Progenitor cell of endocrine pancreas (in vitro differentiated cells): Measurements from ENCODE around the gene ABL2. TPM values are rescaled to one million over a fixed set of nuclear protein-coding genes. Genes with fewer than 3 reads are reported as not detected.
"Not testable (repeated sequence)": the region's sequence is repeated elsewhere in the genome, so short reads cannot be mapped to it uniquely, and the experiment has no call there.

ENCODE experiments used
- DNase-seq: peaks from one replicate; pipeline ENCODE4 v3.0.0; 2021; ENCODE audit warnings: low spot score; ENCODE audit not compliant: unreplicated experiment
- H3K27ac Mint-ChIP-seq: 2 replicates; pipeline ENCODE4 v1.8.0; 2021; ENCODE audit warnings: mild to moderate bottlenecking, moderate library complexity, mixed read lengths
- H3K27me3 Mint-ChIP-seq: 2 replicates; pipeline ENCODE4 v1.8.0; 2021; ENCODE audit warnings: mixed read lengths
- H3K36me3 Mint-ChIP-seq: 2 replicates; pipeline ENCODE4 v1.8.0; 2022; ENCODE audit warnings: mixed read lengths; ENCODE audit not compliant: insufficient read depth
- H3K4me1 Mint-ChIP-seq: 2 replicates; pipeline ENCODE4 v1.8.0; 2021; ENCODE audit warnings: low read depth, mixed read lengths
- H3K4me3 Mint-ChIP-seq: 2 replicates; pipeline ENCODE4 v1.8.0; 2021; ENCODE audit warnings: low read depth, mild to moderate bottlenecking, moderate library complexity, mixed read lengths
- H3K9me3 Mint-ChIP-seq: 2 replicates; pipeline ENCODE4 v1.8.0; 2021; ENCODE audit warnings: low read depth, mixed read lengths
- total RNA-seq: library from RNA; stranded (reverse); gene quantifications from 2 replicates; pipeline ENCODE4 v1.2.1, GENCODE V29; 2021
- TF ChIP-seq, protein P1 (sequence below): fragments of 200-600 bp; sonication (generic); IDR thresholded peaks from one replicate; pipeline ENCODE4 v1.5.0; 2021; ENCODE audit warnings: antibody characterized with exemption, mild to moderate bottlenecking; ENCODE audit not compliant: unreplicated experiment

The ABL2 gene
- total RNA-seq, 1 donor from 2014 or later, result 23.7 TPM

DNA sequence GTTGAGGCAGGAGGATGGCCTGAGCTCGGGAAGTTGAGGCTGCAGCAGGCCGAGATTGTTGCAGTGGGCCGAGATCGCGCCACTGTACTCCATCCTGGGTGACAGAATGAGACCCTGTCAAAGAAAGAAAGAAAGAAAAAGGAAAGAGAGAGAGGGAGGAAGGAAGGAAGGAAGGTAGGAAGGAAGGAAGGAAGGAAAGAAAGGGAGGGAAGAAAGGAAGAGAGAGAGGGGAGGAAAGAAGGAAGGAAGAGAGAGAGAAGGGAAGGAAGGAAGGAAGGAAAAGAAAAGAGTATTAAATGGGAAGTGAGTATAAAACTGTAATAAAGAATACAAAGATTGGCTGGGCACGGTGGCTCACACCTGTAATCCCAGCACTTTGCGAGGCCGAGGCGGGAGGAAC, 18.4 kb upstream of the ABL2 start:
- H3K36me3 Mint-ChIP-seq, result no peaks in the 10 kb centered on the region
- no peak for DNase-seq
- TF ChIP-seq, protein P1, sequence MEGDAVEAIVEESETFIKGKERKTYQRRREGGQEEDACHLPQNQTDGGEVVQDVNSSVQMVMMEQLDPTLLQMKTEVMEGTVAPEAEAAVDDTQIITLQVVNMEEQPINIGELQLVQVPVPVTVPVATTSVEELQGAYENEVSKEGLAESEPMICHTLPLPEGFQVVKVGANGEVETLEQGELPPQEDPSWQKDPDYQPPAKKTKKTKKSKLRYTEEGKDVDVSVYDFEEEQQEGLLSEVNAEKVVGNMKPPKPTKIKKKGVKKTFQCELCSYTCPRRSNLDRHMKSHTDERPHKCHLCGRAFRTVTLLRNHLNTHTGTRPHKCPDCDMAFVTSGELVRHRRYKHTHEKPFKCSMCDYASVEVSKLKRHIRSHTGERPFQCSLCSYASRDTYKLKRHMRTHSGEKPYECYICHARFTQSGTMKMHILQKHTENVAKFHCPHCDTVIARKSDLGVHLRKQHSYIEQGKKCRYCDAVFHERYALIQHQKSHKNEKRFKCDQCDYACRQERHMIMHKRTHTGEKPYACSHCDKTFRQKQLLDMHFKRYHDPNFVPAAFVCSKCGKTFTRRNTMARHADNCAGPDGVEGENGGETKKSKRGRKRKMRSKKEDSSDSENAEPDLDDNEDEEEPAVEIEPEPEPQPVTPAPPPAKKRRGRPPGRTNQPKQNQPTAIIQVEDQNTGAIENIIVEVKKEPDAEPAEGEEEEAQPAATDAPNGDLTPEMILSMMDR, result no peak
- no peak overlapping the region for H3K27ac Mint-ChIP-seq
- H3K27me3 Mint-ChIP-seq, result no peaks in the 10 kb centered on the region
- H3K4me3 Mint-ChIP-seq, result no peak overlapping the region
- H3K9me3 Mint-ChIP-seq, result no peaks in the 10 kb centered on the region
- H3K4me1 Mint-ChIP-seq, result no peaks in the 10 kb centered on the region

DNA sequence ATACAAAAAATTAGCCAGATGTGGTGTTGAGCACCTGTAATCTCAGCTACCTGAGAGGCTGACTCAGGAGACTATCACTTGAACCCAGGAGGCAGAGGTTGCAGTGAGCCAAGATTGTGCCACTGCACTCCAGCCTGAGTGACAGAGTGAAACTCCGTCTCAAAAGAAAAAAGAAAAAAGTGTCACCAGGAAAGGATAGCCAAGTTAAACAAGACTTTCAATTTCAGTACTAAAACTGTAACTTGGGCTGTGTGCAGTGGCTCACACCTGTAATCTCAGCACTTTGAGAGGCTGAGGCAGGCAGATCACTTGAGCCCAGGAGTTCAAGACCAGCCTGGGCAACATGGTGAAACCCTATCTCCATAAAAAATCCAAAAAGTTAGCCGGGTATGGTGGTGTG, 15.9 kb upstream of the ABL2 start:
- H3K9me3 Mint-ChIP-seq, H3K27me3 Mint-ChIP-seq, DNase-seq, H3K4me3 Mint-ChIP-seq, H3K27ac Mint-ChIP-seq, H3K36me3 Mint-ChIP-seq, H3K4me1 Mint-ChIP-seq: not testable (repeated sequence)

DNA sequence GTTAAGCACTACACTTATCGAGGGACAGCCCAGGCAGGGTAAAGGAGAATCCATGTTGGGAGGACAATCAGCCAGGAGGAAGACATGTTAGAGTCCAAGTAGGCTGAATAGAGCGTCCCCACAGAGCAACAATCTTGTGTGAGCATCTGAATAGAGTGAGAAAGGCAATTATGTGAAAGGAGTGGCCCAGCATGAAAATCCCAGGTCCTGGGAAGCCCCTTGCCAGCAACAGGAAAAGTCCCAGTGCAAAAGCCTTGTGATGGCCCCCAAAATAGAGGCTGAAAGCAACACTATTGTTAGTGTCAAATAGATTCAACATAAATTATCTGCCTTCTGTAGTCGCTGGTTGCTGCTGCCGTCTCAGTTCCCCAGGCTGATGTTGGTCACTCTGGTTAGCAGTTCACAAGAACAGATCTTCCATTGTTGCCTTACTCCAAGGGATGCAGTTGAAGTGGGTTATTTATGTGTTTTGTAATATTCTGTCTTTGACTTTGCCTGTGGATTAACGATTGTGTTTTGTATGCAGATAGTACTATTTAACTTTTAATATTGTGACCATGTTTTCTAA, 12.1 kb upstream of the ABL2 start:
- Mint-ChIP-seq H3K4me3 (no peak overlapping the region), H3K36me3 (no peaks in the 10 kb centered on the region), H3K27ac (no peak overlapping the region), H3K4me1 (no peaks in the 10 kb centered on the region), H3K27me3 (no peaks in the 10 kb centered on the region), H3K9me3 (no peaks in the 10 kb centered on the region)
- TF ChIP-seq, protein P1, result no peak
- DNase-seq, result no peak

DNA sequence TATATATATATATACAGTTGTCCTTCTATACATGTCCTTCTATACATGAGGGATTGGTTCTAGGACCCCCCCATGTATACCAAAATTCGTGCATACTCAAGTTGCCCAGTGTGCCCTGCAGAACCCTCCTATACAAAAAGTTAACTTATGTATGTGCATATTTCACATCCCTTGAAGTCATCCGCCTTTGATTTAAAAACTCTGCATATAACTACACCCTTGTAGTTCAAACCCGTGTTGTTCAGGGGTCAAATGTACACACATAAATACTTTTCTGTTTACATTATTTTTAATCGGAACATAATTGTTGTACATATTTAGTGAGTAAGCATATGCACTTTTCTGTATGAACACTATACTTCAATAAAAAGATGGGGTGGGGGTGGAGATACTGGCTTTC, 7.7 kb upstream of the ABL2 start:
- Mint-ChIP-seq H3K4me1 (peaks cover 2% of the 10 kb centered on the region), H3K27me3 (no peaks in the 10 kb centered on the region), H3K9me3 (no peaks in the 10 kb centered on the region), H3K4me3 (no peak overlapping the region), H3K27ac (no peak overlapping the region), H3K36me3 (no peaks in the 10 kb centered on the region)
- TF ChIP-seq, protein P1, result no peak
- DNase-seq, result no peak

DNA sequence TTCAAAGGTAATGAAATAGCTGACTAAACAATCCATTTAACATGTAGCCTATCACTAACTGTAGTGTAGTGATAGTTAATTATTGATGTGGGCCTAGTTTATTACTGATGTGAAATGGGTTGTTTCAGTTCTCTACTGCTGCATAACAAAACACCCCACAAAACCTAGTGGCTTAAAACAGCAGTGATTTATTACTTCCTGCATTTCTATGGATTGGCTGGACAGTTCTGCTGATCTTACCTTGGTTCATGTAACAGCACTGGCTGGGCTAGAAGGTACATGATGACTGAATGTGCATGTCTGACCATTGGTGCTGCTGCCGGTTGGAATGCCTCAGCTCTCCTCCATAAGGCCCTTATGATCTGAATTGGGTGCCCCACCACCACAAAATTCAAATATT, 5.4 kb upstream of the ABL2 start:
- Mint-ChIP-seq H3K27ac (no peak overlapping the region), H3K27me3 (peaks cover 8% of the 10 kb centered on the region), H3K36me3 (no peaks in the 10 kb centered on the region), H3K9me3 (no peaks in the 10 kb centered on the region), H3K4me3 (no peak overlapping the region), H3K4me1 (peaks cover 3% of the 10 kb centered on the region)
- no peak for DNase-seq
- TF ChIP-seq, protein P1, result no peak

DNA sequence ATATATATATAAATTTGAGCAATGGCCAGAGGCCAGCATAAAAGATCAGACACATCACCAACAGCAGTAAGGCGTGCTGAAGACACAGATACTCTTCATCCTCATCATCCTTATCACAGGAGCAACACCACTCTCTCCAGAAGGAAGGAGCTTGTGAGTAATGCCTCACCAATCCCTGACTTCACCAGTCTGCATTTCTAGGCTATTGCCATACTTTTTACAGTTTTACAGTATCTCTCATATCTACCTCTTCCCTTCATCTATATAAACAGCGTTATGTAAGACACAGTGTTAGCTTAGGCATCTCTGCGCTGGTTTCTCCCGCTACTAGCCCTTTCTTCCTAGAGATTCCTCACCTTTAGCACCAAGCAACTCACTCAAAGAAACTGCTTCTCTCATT, 2.4 kb upstream of the ABL2 start:
- DNase-seq, result no peak
- no peak overlapping the region for H3K27ac Mint-ChIP-seq
- TF ChIP-seq, protein P1, result no peak
- H3K9me3 Mint-ChIP-seq, result no peaks in the 10 kb centered on the region
- H3K4me3 Mint-ChIP-seq, result no peak overlapping the region
- peaks cover 3% of the 10 kb centered on the region for H3K36me3 Mint-ChIP-seq
- H3K4me1 Mint-ChIP-seq, result peaks cover 18% of the 10 kb centered on the region
- peaks cover 8% of the 10 kb centered on the region for H3K27me3 Mint-ChIP-seq
